HL-60 (cell line): ENCODE data around the gene CAMKK2.

Source experiments
- DNase-seq, 2 experiments: peaks; one replicate each; pipeline ENCODE4 v3.0.0-alpha.2; 2010 to 2020; ENCODE audit warnings: low read depth in 1 of 2, low spot score in 1 of 2
- H3K27ac ChIP-seq: fragments of 250-450 bp; sonication (Bioruptor Pico); replicated peaks from 2 replicates; pipeline ENCODE4 v1.5.1; 2020; ENCODE audit warnings: mild to moderate bottlenecking, moderate library complexity
- H3K27me3 ChIP-seq: fragments of 250-450 bp; sonication (Bioruptor Pico); 2 replicates; pipeline ENCODE4 v1.5.1; 2021; ENCODE audit warnings: mild to moderate bottlenecking, moderate library complexity; ENCODE audit not compliant: insufficient read depth, poor library complexity, severe bottlenecking
- H3K4me3 ChIP-seq: replicated peaks from 2 replicates; pipeline ENCODE4 v1.5.1; 2011; ENCODE audit warnings: mild to moderate bottlenecking, control low read depth, low read length; ENCODE audit not compliant: insufficient read depth
- CTCF ChIP-seq: IDR thresholded peaks from one replicate; pipeline ENCODE4 v1.5.1; 2011; ENCODE audit warnings: low read length, control low read depth, inconsistent platforms; ENCODE audit not compliant: insufficient read depth
- GABPA ChIP-seq: IDR thresholded peaks from 2 replicates; pipeline ENCODE4 v1.6.1; 2012; ENCODE audit warnings: low read depth
- POLR2AphosphoS5 ChIP-seq: IDR thresholded peaks from 2 replicates; pipeline ENCODE4 v1.6.1; 2012; ENCODE audit warnings: low read depth
- REST ChIP-seq: IDR thresholded peaks from 2 replicates; pipeline ENCODE4 v1.6.1; 2012; ENCODE audit warnings: low read depth; ENCODE audit not compliant: insufficient replicate concordance
- SPI1 ChIP-seq: IDR thresholded peaks from 2 replicates; pipeline ENCODE4 v1.6.1; 2012; ENCODE audit warnings: low read depth, mild to moderate bottlenecking, borderline replicate concordance

The CAMKK2 gene

GRCh38 chr12:121239351-121240061, 57.0 kb downstream of the CAMKK2 start:
- DNase-seq: peak; percentile 65 to 93
- H3K27ac ChIP-seq: peak overlapping the region; percentile 95
- H3K27me3 ChIP-seq: no peaks in the 10 kb centered on the region
- TF ChIP-seq CTCF: no peak
- no peak; the same call in 1 of the 2 replicates for TF ChIP-seq GABPA
- TF ChIP-seq SPI1: peak; percentile 79; the same call in 1 of the 2 replicates
- TF ChIP-seq REST: peak; percentile 21
- TF ChIP-seq POLR2AphosphoS5: peak; percentile 57
- no peak overlapping the region; the same call in 1 of the 2 replicates for H3K4me3 ChIP-seq

- H3K27ac ChIP-seq: peak overlapping the region; percentile 95
- H3K4me3 ChIP-seq: no peak overlapping the region
Measured at GRCh38 chr12:121238604-121239350, 57.7 kb downstream of the CAMKK2 start.

More at GRCh38 chr12:121238604-121239350, 57.7 kb downstream of the CAMKK2 start:
- H3K27me3 ChIP-seq: no peaks in the 10 kb centered on the region
- DNase-seq: peak in 1 of 2 experiments; percentile 88
- TF ChIP-seq CTCF: no peak
- TF ChIP-seq REST: no peak
- peak; percentile 23; the same call in 1 of the 2 replicates for TF ChIP-seq POLR2AphosphoS5
- peak; percentile 90 for TF ChIP-seq SPI1
- TF ChIP-seq GABPA: no peak
